Fibroblast of gingiva (primary cell): ENCODE data around the gene FIP1L1.
A peak's percentile ranks its signal among the peaks of the same experiment; 100 is the strongest.

Experiments
- DNase-seq: peaks from one replicate; pipeline ENCODE4 v3.0.0-alpha.2; 2011; ENCODE audit warnings: low read depth

FIP1L1 gene

GRCh38 chr4:53476232-53477037 is 99.0 kb downstream of the FIP1L1 start:
- peak; percentile 99 for DNase-seq

GRCh38 chr4:53477038-53477565 is 99.7 kb downstream of the FIP1L1 start:
- DNase-seq = peak; percentile 67

GRCh38 chr4:53477636-53478035 is 100.2 kb downstream of the FIP1L1 start:
- DNase-seq = no peak

GRCh38 chr4:53478671-53479456 is 101.4 kb downstream of the FIP1L1 start:
- peak; percentile 86 for DNase-seq

GRCh38 chr4:53479736-53480525 is 102.5 kb downstream of the FIP1L1 start:
- no peak for DNase-seq

- DNase-seq = no peak
Measured at GRCh38 chr4:53480909-53481308, 103.5 kb downstream of the FIP1L1 start.

GRCh38 chr4:53481586-53481985 is 104.1 kb downstream of the FIP1L1 start:
- no peak for DNase-seq

GRCh38 chr4:53483250-53483649 is 105.8 kb downstream of the FIP1L1 start:
- no peak for DNase-seq

- peak; percentile 46 for DNase-seq
Measured at GRCh38 chr4:53484911-53485657, 107.6 kb downstream of the FIP1L1 start.

- DNase-seq = no peak
Measured at GRCh38 chr4:53485658-53486040, 108.2 kb downstream of the FIP1L1 start.

- no peak for DNase-seq
Measured at GRCh38 chr4:53487766-53488165, 110.3 kb downstream of the FIP1L1 start.

GRCh38 chr4:53489279-53489889 is 111.9 kb downstream of the FIP1L1 start:
- DNase-seq = peak; percentile 45

GRCh38 chr4:53490161-53490956 is 112.9 kb downstream of the FIP1L1 start:
- DNase-seq = peak; percentile 38

GRCh38 chr4:53490965-53491622 is 113.7 kb downstream of the FIP1L1 start:
- peak; percentile 97 for DNase-seq

- DNase-seq = peak; percentile 19
Measured at GRCh38 chr4:53494851-53495250, 117.4 kb downstream of the FIP1L1 start.

- peak; percentile 90 for DNase-seq
Measured at GRCh38 chr4:53497487-53498244, 120.2 kb downstream of the FIP1L1 start.

- no peak for DNase-seq
Measured at GRCh38 chr4:53498706-53499105, 121.3 kb downstream of the FIP1L1 start.

- DNase-seq = no peak
Measured at GRCh38 chr4:53499791-53500190, 122.3 kb downstream of the FIP1L1 start.

GRCh38 chr4:53500546-53500945 is 123.1 kb downstream of the FIP1L1 start:
- no peak for DNase-seq
